ENCODE results near the gene TEP1. TPM values are rescaled to one million over a fixed set of nuclear protein-coding genes. Genes with fewer than 3 reads are reported as not detected.

The TEP1 gene
- total RNA-seq, 1 donor = 17.3 TPM

Other genes with a start within 250 kb of the TEP1 start
- gene OR11G2, start 222.6 kb downstream of the TEP1 start, total RNA-seq = under 0.01 TPM
- gene OR11H6, start 189.8 kb downstream of the TEP1 start, total RNA-seq = not detected
- gene OR11H7, start 184.5 kb downstream of the TEP1 start, total RNA-seq = not detected
- not detected for gene OR11H4, start 174.2 kb downstream of the TEP1 start, total RNA-seq
- gene TTC5, start 107.5 kb downstream of the TEP1 start, total RNA-seq = 7.0 TPM
- gene CCNB1IP1, start 80.2 kb downstream of the TEP1 start, total RNA-seq = 39.7 TPM
- 6.0 TPM for gene PARP2, start 69.9 kb downstream of the TEP1 start, total RNA-seq
- 0.10 TPM for gene KLHL33, start 22.7 kb upstream of the TEP1 start, total RNA-seq
- 22.4 TPM for gene OSGEP, start 41.3 kb upstream of the TEP1 start, total RNA-seq
- 42.5 TPM for gene APEX1, start 41.7 kb upstream of the TEP1 start, total RNA-seq
- gene PIP4P1, start 47.9 kb upstream of the TEP1 start, total RNA-seq = 50.7 TPM
- 144 TPM for gene PNP, start 55.9 kb upstream of the TEP1 start, total RNA-seq
- not detected for gene RNASE10, start 92.0 kb upstream of the TEP1 start, total RNA-seq
- not detected for gene RNASE9, start 147.5 kb upstream of the TEP1 start, total RNA-seq
- gene RNASE11, start 174.5 kb upstream of the TEP1 start, total RNA-seq = not detected
- not detected for gene RNASE12, start 177.9 kb upstream of the TEP1 start, total RNA-seq
- gene OR6S1, start 228.2 kb upstream of the TEP1 start, total RNA-seq = not detected

Measured in mononuclear cell (primary cell).